ENCODE measurements around the gene ESRRB.

The ESRRB gene

GRCh38 chr14:76531821-76532318, 155.9 kb downstream of the ESRRB start (continued):
- no peak for TF ChIP-seq ZNF169 (tag by site-specific recombination; IDR thresholded peaks at IDR 0.05)
- TF ChIP-seq ZNF830 (tag by site-specific recombination; IDR thresholded peaks at IDR 0.05; ENCODE audit: low read depth), result no peak
- no peak for TF ChIP-seq ZNF350 (tag by site-specific recombination; IDR thresholded peaks at IDR 0.05)
- TF ChIP-seq ZBTB7A (tag by site-specific recombination; IDR thresholded peaks at IDR 0.05; ENCODE audit: low read depth), result no peak
- peak; percentile 61 for TF ChIP-seq TSHZ1 (tag by site-specific recombination; IDR thresholded peaks at IDR 0.05; ENCODE audit: borderline replicate concordance)
- TF ChIP-seq ZNF214 (tag by site-specific recombination; IDR thresholded peaks at IDR 0.05; ENCODE audit: borderline replicate concordance), result no peak
- TF ChIP-seq ZNF514 (tag by site-specific recombination; IDR thresholded peaks at IDR 0.05), result no peak
- TF ChIP-seq ZNF362 (tag by site-specific recombination; IDR thresholded peaks at IDR 0.05), result no peak
- TF ChIP-seq ZIC2 (tag by site-specific recombination; IDR thresholded peaks at IDR 0.05), result peak; percentile 66
- no peak for TF ChIP-seq ZNF623 (tag by site-specific recombination; IDR thresholded peaks at IDR 0.05)
- peak; percentile 59; the same call in 1 of the 2 replicates for TF ChIP-seq ZNF121 (tag by site-specific recombination; IDR thresholded peaks at IDR 0.05)
- no peak for TF ChIP-seq ZSCAN16 (tag by site-specific recombination; IDR thresholded peaks at IDR 0.05)
- no peak for TF ChIP-seq ZNF747 (tag by site-specific recombination; IDR thresholded peaks at IDR 0.05)
- no peak for TF ChIP-seq ZNF239 (tag by site-specific recombination; IDR thresholded peaks at IDR 0.05)
- TF ChIP-seq ZSCAN23 (tag by site-specific recombination; IDR thresholded peaks at IDR 0.05), result no peak
- peak; percentile 69 for TF ChIP-seq ZEB2 (tag by site-specific recombination; IDR thresholded peaks at IDR 0.05)
- no peak for TF ChIP-seq ZNF133 (tag by site-specific recombination; IDR thresholded peaks at IDR 0.05)
- peak; percentile 72 for TF ChIP-seq KLF17 (tag by site-specific recombination; IDR thresholded peaks at IDR 0.05)
- no peak for TF ChIP-seq ZNF311 (tag by site-specific recombination; IDR thresholded peaks at IDR 0.05; ENCODE audit: borderline replicate concordance)
- TF ChIP-seq KLF10 (tag by site-specific recombination; IDR thresholded peaks at IDR 0.05), result peak; percentile 54; the same call in 1 of the 2 replicates
- no peak; the same call in 1 of the 2 replicates for TF ChIP-seq ZNF394 (tag by site-specific recombination; IDR thresholded peaks at IDR 0.05; ENCODE audit: borderline replicate concordance)
- peak; percentile 68 for TF ChIP-seq ZNF24 (tag by site-specific recombination; IDR thresholded peaks at IDR 0.05)
- TF ChIP-seq SP2 (tag by site-specific recombination; IDR thresholded peaks at IDR 0.05), result no peak
- no peak for TF ChIP-seq ZNF777 (tag by site-specific recombination; IDR thresholded peaks at IDR 0.05; ENCODE audit: borderline replicate concordance)
- TF ChIP-seq ZNF404 (tag by site-specific recombination; IDR thresholded peaks at IDR 0.05), result no peak
- no peak for TF ChIP-seq ZBTB21 (tag by site-specific recombination; IDR thresholded peaks at IDR 0.05)
- no peak for TF ChIP-seq ZNF175 (tag by site-specific recombination; IDR thresholded peaks at IDR 0.05)
- no peak for TF ChIP-seq SETDB1 (IDR thresholded peaks at IDR 0.05; ENCODE audit: insufficient read length, low read length)
- peak; percentile 63 for TF ChIP-seq ZNF366 (tag by site-specific recombination; conservative IDR thresholded peaks at IDR 0.05)
- no peak for TF ChIP-seq ZNF2 (tag by site-specific recombination; IDR thresholded peaks at IDR 0.05)
- no peak for TF ChIP-seq ZNF449 (tag by site-specific recombination; IDR thresholded peaks at IDR 0.05)
- no peak for TF ChIP-seq ZBTB20 (tag by site-specific recombination; IDR thresholded peaks at IDR 0.05)
- 0 out of 2 replicates have a peak, but pooled peaks have one; percentile 7 for TF ChIP-seq ZNF580 (tag by site-specific recombination; IDR thresholded peaks at IDR 0.05)
